Left ventricle myocardium inferior (tissue), 1 donor: Measurements from ENCODE around the gene ACAD11. TPM values are rescaled to one million over a fixed set of nuclear protein-coding genes. Genes with fewer than 3 reads are reported as not detected.
"Not testable (repeated sequence)": the region's sequence is repeated elsewhere in the genome, so short reads cannot be mapped to it uniquely, and the experiment has no call there.

Experiments used
- DNase-seq: peaks from one replicate; pipeline ENCODE4 v3.0.0-alpha.2; 2020
- H3K27ac ChIP-seq: fragments of 200-600 bp; replicated peaks from 2 replicates; pipeline ENCODE4 v1.8.0; 2021
- H3K27me3 ChIP-seq: fragments of 200-600 bp; 2 replicates; pipeline ENCODE4 v1.8.0; 2021; ENCODE audit warnings: low read depth
- H3K36me3 ChIP-seq: fragments of 200-600 bp; 2 replicates; pipeline ENCODE4 v1.8.0; 2021
- H3K4me1 ChIP-seq: fragments of 200-600 bp; 2 replicates; pipeline ENCODE4 v1.8.0; 2021
- H3K4me3 ChIP-seq: fragments of 200-600 bp; 2 replicates; pipeline ENCODE4 v1.8.0; 2021; ENCODE audit warnings: mild to moderate bottlenecking, moderate library complexity
- H3K9me3 ChIP-seq: fragments of 200-600 bp; replicated peaks from 2 replicates; pipeline ENCODE4 v1.8.0; 2021
- intact Hi-C: fragments of 100-400 bp; cut with micrococcal nuclease; formaldehyde crosslinking; loops from one replicate; pipeline ENCODE4 v1.11.0; 2022
- total RNA-seq: library from RNA; stranded (reverse); fragmentation: NEBNext Ultra II Directional; extraction: Animal tissue kit (Norgen Biotek cat#: 25700); gene quantifications from one replicate; pipeline ENCODE4 v1.2.1, GENCODE V29; 2021
- TF ChIP-seq, protein P1 (sequence below): fragments of 200-600 bp; IDR thresholded peaks from 2 replicates; pipeline ENCODE4 v1.8.0; 2021; ENCODE audit warnings: antibody characterized with exemption, mild to moderate bottlenecking, borderline replicate concordance
- donor health status: DM: no; HTN: yes; CAD: no; lungs with severe emphysema.

ACAD11 gene
- total RNA-seq, 1 donor from 2014 or later: 21.5 TPM

DNA sequence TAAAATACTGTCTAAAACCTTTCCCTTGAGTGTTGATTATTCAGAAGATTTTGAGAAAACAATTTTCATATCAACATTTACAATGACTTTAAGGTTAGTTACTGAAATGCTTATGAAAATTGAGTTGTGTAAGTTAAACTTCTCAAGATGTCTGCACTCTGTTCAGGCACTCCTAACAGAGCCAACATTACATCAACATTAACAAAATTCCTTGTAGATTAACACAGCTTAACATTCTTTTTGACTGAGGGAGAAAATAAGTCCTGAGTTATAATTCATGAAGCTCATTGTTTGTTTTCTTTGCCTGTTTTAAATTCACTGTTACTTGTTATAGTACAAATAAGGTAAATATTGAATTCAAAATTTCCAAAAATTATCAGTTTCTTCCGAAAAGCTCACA, 53.5 kb downstream of the ACAD11 start:
- Histone ChIP-seq H3K27me3 (no peaks in the 10 kb centered on the region), H3K36me3 (peaks cover 39% of the 10 kb centered on the region), H3K27ac (peak overlapping the region; percentile 21), H3K4me3 (no peak overlapping the region), H3K4me1 (peaks cover 19% of the 10 kb centered on the region), H3K9me3 (peaks cover 12% of the 10 kb centered on the region)
- intact Hi-C loops: no loop called here
- TF ChIP-seq, protein P1, sequence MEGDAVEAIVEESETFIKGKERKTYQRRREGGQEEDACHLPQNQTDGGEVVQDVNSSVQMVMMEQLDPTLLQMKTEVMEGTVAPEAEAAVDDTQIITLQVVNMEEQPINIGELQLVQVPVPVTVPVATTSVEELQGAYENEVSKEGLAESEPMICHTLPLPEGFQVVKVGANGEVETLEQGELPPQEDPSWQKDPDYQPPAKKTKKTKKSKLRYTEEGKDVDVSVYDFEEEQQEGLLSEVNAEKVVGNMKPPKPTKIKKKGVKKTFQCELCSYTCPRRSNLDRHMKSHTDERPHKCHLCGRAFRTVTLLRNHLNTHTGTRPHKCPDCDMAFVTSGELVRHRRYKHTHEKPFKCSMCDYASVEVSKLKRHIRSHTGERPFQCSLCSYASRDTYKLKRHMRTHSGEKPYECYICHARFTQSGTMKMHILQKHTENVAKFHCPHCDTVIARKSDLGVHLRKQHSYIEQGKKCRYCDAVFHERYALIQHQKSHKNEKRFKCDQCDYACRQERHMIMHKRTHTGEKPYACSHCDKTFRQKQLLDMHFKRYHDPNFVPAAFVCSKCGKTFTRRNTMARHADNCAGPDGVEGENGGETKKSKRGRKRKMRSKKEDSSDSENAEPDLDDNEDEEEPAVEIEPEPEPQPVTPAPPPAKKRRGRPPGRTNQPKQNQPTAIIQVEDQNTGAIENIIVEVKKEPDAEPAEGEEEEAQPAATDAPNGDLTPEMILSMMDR: no peak
- DNase-seq: no peak

DNA sequence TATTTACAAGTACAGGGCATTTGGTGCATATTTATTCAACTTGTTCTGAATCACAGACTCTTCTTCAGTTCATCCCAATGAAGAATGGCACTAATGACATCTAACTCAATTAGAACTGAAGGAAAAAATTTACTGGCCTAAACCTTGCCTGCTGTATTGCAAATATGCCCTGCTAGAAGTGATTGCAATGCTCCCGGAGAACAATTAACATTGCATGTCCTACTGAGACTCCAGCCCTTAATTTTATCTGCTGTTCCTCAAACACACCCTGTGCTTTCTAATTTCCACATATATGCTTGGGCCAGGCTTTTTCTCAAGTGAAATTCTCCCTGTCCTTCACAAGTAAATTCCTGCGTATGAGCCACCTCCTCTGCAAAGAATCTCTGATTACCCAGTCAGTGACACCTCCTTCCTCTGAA, 54.2 kb downstream of the ACAD11 start:
- peaks cover 19% of the 10 kb centered on the region for H3K4me1 ChIP-seq
- H3K36me3 ChIP-seq: peaks cover 39% of the 10 kb centered on the region
- peaks cover 12% of the 10 kb centered on the region for H3K9me3 ChIP-seq
- no peak for DNase-seq
- H3K27me3 ChIP-seq: no peaks in the 10 kb centered on the region
- intact Hi-C loops: no loop called here
- peak overlapping the region; percentile 21 for H3K27ac ChIP-seq
- no peak overlapping the region for H3K4me3 ChIP-seq
- TF ChIP-seq, protein P1: no peak

DNA sequence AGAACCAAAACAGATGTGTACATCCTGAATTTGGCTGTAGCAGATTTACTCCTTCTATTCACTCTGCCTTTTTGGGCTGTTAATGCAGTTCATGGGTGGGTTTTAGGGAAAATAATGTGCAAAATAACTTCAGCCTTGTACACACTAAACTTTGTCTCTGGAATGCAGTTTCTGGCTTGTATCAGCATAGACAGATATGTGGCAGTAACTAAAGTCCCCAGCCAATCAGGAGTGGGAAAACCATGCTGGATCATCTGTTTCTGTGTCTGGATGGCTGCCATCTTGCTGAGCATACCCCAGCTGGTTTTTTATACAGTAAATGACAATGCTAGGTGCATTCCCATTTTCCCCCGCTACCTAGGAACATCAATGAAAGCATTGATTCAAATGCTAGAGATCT, 59.0 kb downstream of the ACAD11 start:
- DNase-seq, intact Hi-C loops, H3K9me3 ChIP-seq, H3K4me3 ChIP-seq, H3K27ac ChIP-seq, H3K27me3 ChIP-seq: not testable (repeated sequence)
- H3K4me1 ChIP-seq: peaks cover 20% of the 10 kb centered on the region
- H3K36me3 ChIP-seq: peaks cover 36% of the 10 kb centered on the region

DNA sequence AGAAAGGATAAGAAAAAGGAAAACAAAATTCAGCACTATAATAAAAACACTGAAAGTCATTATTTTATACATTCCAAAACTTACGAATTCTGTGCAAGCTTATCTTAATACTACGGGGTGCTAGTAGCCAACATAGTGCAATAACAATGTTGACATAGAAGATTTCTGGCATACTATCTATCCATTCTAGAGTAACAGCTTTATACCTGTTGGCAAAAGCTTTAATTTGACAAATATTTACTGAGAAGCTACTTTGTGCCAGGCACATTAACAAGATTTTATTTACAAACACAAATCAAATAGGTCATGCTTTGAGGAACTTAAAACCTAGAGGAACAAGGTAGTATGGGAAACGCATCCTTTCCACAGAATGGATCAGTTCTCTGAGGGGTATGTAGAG, 61.4 kb downstream of the ACAD11 start:
- TF ChIP-seq, protein P1: no peak
- Histone ChIP-seq H3K27me3 (no peaks in the 10 kb centered on the region), H3K4me3 (peak overlapping the region; percentile 51), H3K27ac (no peak overlapping the region), H3K9me3 (no peaks in the 10 kb centered on the region), H3K4me1 (peaks cover 6% of the 10 kb centered on the region), H3K36me3 (peaks cover 27% of the 10 kb centered on the region)
- no peak for DNase-seq
- intact Hi-C loops: no loop called here

DNA sequence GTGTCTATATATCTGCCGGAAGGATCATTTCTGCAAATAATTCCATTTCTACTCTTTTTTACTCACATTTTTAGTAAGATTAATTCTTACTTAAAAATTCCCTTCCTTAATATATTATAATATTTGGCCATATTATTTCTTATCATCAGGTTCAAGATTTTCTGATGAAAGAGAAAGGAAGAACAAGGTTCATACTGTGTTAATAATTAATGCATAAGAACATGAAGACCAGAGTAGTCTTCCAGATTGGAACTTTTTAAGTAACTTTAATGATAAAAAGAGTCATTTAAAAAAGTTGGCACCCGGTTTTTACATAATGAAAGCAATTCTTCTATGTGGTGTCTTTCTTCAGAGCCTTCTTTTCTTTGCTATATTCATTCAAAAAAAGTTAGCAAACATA, 61.9 kb downstream of the ACAD11 start:
- peaks cover 22% of the 10 kb centered on the region for H3K36me3 ChIP-seq
- no peaks in the 10 kb centered on the region for H3K9me3 ChIP-seq
- TF ChIP-seq, protein P1: no peak
- no peaks in the 10 kb centered on the region for H3K27me3 ChIP-seq
- intact Hi-C loops: no loop called here
- DNase-seq: no peak
- H3K4me1 ChIP-seq: peaks cover 6% of the 10 kb centered on the region
- peak overlapping the region; percentile 44 for H3K27ac ChIP-seq
- H3K4me3 ChIP-seq: peak overlapping the region; percentile 51

DNA sequence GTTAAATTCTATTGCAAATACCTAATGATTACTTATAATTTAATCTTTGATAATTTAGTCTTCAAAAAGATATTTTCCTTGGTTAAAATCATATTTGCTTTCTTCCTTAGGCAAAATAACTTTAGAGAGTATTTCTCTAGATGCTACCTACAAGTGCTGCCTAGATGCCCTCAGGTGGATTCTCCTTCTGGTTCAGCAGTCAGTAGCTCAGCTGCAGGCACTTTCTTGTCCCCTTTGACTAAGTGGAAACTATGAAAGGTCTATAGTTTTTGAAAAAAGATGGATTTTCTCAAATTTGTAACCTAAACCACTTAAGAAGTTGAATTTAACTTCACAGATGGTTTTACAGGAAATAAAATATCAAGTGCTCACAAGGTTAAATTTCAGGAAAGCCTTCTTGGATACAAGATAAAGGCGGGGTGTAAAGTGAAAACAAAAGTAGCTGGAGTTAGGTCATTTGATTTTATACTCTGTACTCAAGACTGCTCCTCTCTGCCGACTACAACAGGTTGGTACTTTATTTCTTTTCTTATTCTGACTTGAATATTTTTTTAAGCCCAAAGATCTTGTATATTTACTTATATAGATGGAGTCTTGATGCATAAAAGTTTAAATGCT, 62.7 kb downstream of the ACAD11 start, which contains the start of gene ACKR4:
Gene ACKR4 (plus strand): TSS at position 455 of the 618 bp plus-strand sequence. CDS start 3,128 bp downstream, outside the sequence.
- Histone ChIP-seq H3K27me3 (no peaks in the 10 kb centered on the region), H3K36me3 (peaks cover 15% of the 10 kb centered on the region), H3K27ac (peak within 1 kb of the TSS; percentile 44), H3K4me1 (peaks cover 6% of the 10 kb centered on the region), H3K4me3 (peak within 1 kb of the TSS; percentile 51), H3K9me3 (no peaks in the 10 kb centered on the region)
- DNase-seq: no peak
- TF ChIP-seq, protein P1: no peak
- intact Hi-C loops: no loop called here
